HepG2 (cell line): ENCODE measurements around the gene PAPSS2. TPM values are rescaled to one million over a fixed set of nuclear protein-coding genes. Genes with fewer than 3 reads are reported as not detected.

ENCODE experiments used
- ATF3 ChIP-seq: sonication (generic); formaldehyde crosslinking; IDR thresholded peaks from 2 replicates; pipeline ENCODE4 v1.4.0; 2020; ENCODE audit warnings: missing genetic modification reagents
- FOSL2 ChIP-seq: sonication (generic); formaldehyde crosslinking; IDR thresholded peaks from 2 replicates; pipeline ENCODE4 v1.4.0; 2020; ENCODE audit warnings: missing genetic modification reagents
- HOXA7 ChIP-seq: sonication (generic); formaldehyde crosslinking; IDR thresholded peaks from 2 replicates; pipeline ENCODE4 v1.8.1; 2022; ENCODE audit warnings: mild to moderate bottlenecking, missing genetic modification reagents, moderate library complexity
- JUND ChIP-seq: sonication (generic); formaldehyde crosslinking; IDR thresholded peaks from 2 replicates; pipeline ENCODE4 v1.8.0; 2022; ENCODE audit warnings: mild to moderate bottlenecking, missing genetic modification reagents
- KDM4B ChIP-seq: sonication (generic); formaldehyde crosslinking; IDR thresholded peaks from 2 replicates; pipeline ENCODE4 v1.4.0; 2020; ENCODE audit warnings: missing genetic modification reagents
- PRMT3 ChIP-seq: sonication (generic); formaldehyde crosslinking; IDR thresholded peaks from 2 replicates; pipeline ENCODE4 v1.8.1; 2022; ENCODE audit warnings: low read depth, mild to moderate bottlenecking, moderate library complexity, missing genetic modification reagents, borderline replicate concordance
- REL ChIP-seq: sonication (generic); formaldehyde crosslinking; conservative IDR thresholded peaks from 2 replicates; pipeline ENCODE4 v1.8.0; 2022; ENCODE audit warnings: mild to moderate bottlenecking, missing genetic modification reagents, moderate library complexity
- REPIN1 ChIP-seq: sonication (generic); formaldehyde crosslinking; IDR thresholded peaks from 2 replicates; pipeline ENCODE4 v1.8.0; 2022; ENCODE audit warnings: missing genetic modification reagents, low read depth, mild to moderate bottlenecking, borderline replicate concordance
- SCMH1 ChIP-seq: sonication (generic); formaldehyde crosslinking; IDR thresholded peaks from 2 replicates; pipeline ENCODE4 v1.9.0; 2021; ENCODE audit warnings: missing genetic modification reagents, mild to moderate bottlenecking, borderline replicate concordance
- SNAPC5 ChIP-seq: sonication (generic); formaldehyde crosslinking; IDR thresholded peaks from 2 replicates; pipeline ENCODE4 v1.8.1; 2023; ENCODE audit warnings: mild to moderate bottlenecking, missing genetic modification reagents, borderline replicate concordance
- TEF ChIP-seq: sonication (generic); formaldehyde crosslinking; IDR thresholded peaks from 2 replicates; pipeline ENCODE4 v1.5.0; 2020; ENCODE audit warnings: missing genetic modification reagents
- TGIF2 ChIP-seq: IDR thresholded peaks from 2 replicates; pipeline ENCODE4 v1.6.1; 2016; ENCODE audit warnings: control low read depth, missing compliant biosample characterization
- YEATS2 ChIP-seq: sonication (generic); formaldehyde crosslinking; IDR thresholded peaks from 2 replicates; pipeline ENCODE4 v1.4.0; 2020; ENCODE audit warnings: missing genetic modification reagents, borderline replicate concordance
- ZFP36 ChIP-seq: fragments of 150-350 bp; IDR thresholded peaks from 2 replicates; pipeline ENCODE4 v1.6.1; 2018; ENCODE audit warnings: borderline replicate concordance, low read length, low read depth; ENCODE audit not compliant: partially characterized antibody
- ZFP41 ChIP-seq: sonication (generic); formaldehyde crosslinking; IDR thresholded peaks from 2 replicates; pipeline ENCODE4 v1.4.0; 2020; ENCODE audit warnings: mild to moderate bottlenecking, missing genetic modification reagents, borderline replicate concordance
- ZNF205 ChIP-seq: IDR thresholded peaks from 2 replicates; pipeline ENCODE4 v1.6.1; 2018; ENCODE audit warnings: missing biosample characterization, missing genetic modification reagents
- ZNF234 ChIP-seq: sonication (generic); formaldehyde crosslinking; conservative IDR thresholded peaks from 2 replicates; pipeline ENCODE4 v1.5.1; 2020; ENCODE audit warnings: mild to moderate bottlenecking, missing genetic modification reagents
- ZNF382 ChIP-seq: sonication (generic); formaldehyde crosslinking; IDR thresholded peaks from 2 replicates; pipeline ENCODE4 v1.5.0; 2020; ENCODE audit warnings: missing genetic modification reagents, mild to moderate bottlenecking, borderline replicate concordance
- ZNF607 ChIP-seq: sonication (generic); formaldehyde crosslinking; IDR thresholded peaks from 2 replicates; pipeline ENCODE4 v1.5.1; 2020; ENCODE audit warnings: missing genetic modification reagents, mild to moderate bottlenecking, borderline replicate concordance
- ZNF878 ChIP-seq: sonication (generic); formaldehyde crosslinking; IDR thresholded peaks from 2 replicates; pipeline ENCODE4 v1.8.1; 2023; ENCODE audit warnings: mild to moderate bottlenecking, missing genetic modification reagents, moderate library complexity
- ZSCAN22 ChIP-seq: sonication (generic); formaldehyde crosslinking; IDR thresholded peaks from 2 replicates; pipeline ENCODE4 v1.4.0; 2020; ENCODE audit warnings: mild to moderate bottlenecking, missing genetic modification reagents
- polyA plus RNA-seq, 8 experiments: library from polyadenylated mRNA; depleted of rRNA in 3 of 8; stranded (reverse) in 7 of 8; unstranded in 1 of 8; fragments of >200 nt; fragmentation: Illumina TruSeq in 4 of 8; extraction: Trizol in 4 of 8; gene quantifications; 2 replicates each; pipeline versions ENCODE4 v1.2.1 to v1.2.3, GENCODE V29; 2011 to 2016; ENCODE audit warnings: low read depth in 4 of 8, missing spikeins in 1 of 8, mixed read lengths in 1 of 8; ENCODE audit not compliant: insufficient read depth in 1 of 8
- total RNA-seq, 5 experiments: library from RNA; depleted of rRNA; stranded (reverse); fragments of >200 nt; fragmentation: Illumina TruSeq; extraction: Trizol; gene quantifications; 2 replicates each; pipeline ENCODE4 v1.2.3, GENCODE V29; 2016; ENCODE audit warnings: low read depth in 1 of 5
- TF ChIP-seq, protein P1 (sequence below): sonication (generic); formaldehyde crosslinking; IDR thresholded peaks from 2 replicates; pipeline ENCODE4 v1.8.1; 2023; ENCODE audit warnings: missing genetic modification reagents, inconsistent platforms, borderline replicate concordance

PAPSS2 gene
- total and polyA plus RNA-seq, 2 of the 13 experiments (the other 11 are each of a cell fraction or from before 2014, with no cell fraction given): 0.11 to 0.12 TPM

GRCh38 chr10:87635498-87636312 is 24.0 kb upstream of the PAPSS2 start (continued):
- TF ChIP-seq ZFP41 (CRISPR knock-in tag) (no peak), YEATS2 (CRISPR knock-in tag) (peak; percentile 31; the same call in 1 of the 2 replicates), REL (CRISPR knock-in tag) (no peak), ZFP36 (no peak), PRMT3 (no peak), ZNF205 (CRISPR knock-in tag) (no peak), ZNF234 (CRISPR knock-in tag) (no peak), HOXA7 (CRISPR knock-in tag) (no peak), ZSCAN22 (no peak), SCMH1 (CRISPR knock-in tag) (no peak), JUND (CRISPR knock-in tag) (peak; percentile 37; the same call in 1 of the 2 replicates), SNAPC5 (no peak), KDM4B (CRISPR knock-in tag) (no peak), ZNF878 (no peak), TGIF2 (CRISPR knock-in tag) (0 out of 2 replicates have a peak, but pooled peaks have one; percentile 30), ATF3 (CRISPR knock-in tag) (peak; percentile 48; the same call in 1 of the 2 replicates), ZNF382 (no peak), REPIN1 (CRISPR knock-in tag) (no peak), ZNF607 (no peak), FOSL2 (CRISPR knock-in tag) (peak; percentile 92), TEF (no peak)
- TF ChIP-seq, protein P1, sequence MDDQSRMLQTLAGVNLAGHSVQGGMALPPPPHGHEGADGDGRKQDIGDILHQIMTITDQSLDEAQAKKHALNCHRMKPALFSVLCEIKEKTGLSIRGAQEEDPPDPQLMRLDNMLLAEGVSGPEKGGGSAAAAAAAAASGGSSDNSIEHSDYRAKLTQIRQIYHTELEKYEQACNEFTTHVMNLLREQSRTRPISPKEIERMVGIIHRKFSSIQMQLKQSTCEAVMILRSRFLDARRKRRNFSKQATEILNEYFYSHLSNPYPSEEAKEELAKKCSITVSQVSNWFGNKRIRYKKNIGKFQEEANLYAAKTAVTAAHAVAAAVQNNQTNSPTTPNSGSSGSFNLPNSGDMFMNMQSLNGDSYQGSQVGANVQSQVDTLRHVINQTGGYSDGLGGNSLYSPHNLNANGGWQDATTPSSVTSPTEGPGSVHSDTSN: no peak
